ENCODE measurements around the gene RAB35.

DNA sequence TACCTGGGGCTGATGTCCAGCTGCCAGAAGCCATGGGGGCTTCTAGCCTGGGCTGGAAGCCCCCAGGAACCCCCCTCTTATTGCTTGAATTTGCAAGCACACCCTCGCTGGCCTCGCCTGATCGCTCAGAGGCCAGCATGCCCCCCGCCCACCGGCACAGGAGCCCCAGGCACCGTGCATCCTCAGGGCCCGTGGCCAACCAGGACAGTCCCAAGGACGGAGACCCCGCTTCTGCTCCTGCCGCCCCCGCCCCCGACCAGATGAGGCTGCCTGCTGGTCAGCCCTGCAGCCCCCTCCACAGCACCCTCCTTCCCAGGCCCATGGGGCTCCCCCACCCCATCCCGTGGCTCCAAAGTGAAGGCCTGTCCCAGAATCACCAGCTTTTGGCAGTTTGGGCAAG is 21.2 kb downstream of the RAB35 start:
- TF ChIP-seq CTCF (conservative IDR thresholded peaks at IDR 0.05 in 1 of 2, IDR thresholded peaks at IDR 0.05 in 1 of 2; ENCODE audit: extremely low read depth in 1 of 2, insufficient read depth in 1 of 2, low read depth in 1 of 2, low read length in 2 of 2) (no peak), EZH2 (IDR thresholded peaks at IDR 0.05; ENCODE audit: borderline replicate concordance, low read length) (no peak)
